H1 (cell line): ENCODE measurements around the gene INHBC. TPM values are rescaled to one million over a fixed set of nuclear protein-coding genes. Genes with fewer than 3 reads are reported as not detected.

Experiments used
- CTCF ChIA-PET: fragments of 300-600 bp; sonication (Branson Sonifier 250); formaldehyde crosslinking; loops from one replicate; lab custom pipeline; 2021; ENCODE audit not compliant: partially characterized antibody; lab: Charles Lee
- POLR2A ChIA-PET: fragments of 300-600 bp; sonication (Branson Sonifier 250); formaldehyde crosslinking; loops from one replicate; lab custom pipeline; 2021; ENCODE audit warnings: inconsistent platforms; ENCODE audit not compliant: partially characterized antibody; lab: Charles Lee
- DNase-seq, 2 experiments: peaks; one replicate each; pipeline versions ENCODE4 v3.0.0 to v3.0.0-alpha.2; 2010 to 2022; ENCODE audit warnings: low spot score in 2 of 2, low read depth in 1 of 2, mixed read lengths in 1 of 2
- FAIRE-seq: peaks from 2 replicates; lab custom pipeline; 2011; peaks lifted over from hg19 to GRCh38; lab: Jason Lieb, UNC
- H2AFZ ChIP-seq: 2 replicates; pipeline ENCODE4 v1.8.1; 2012; ENCODE audit warnings: low read length, inconsistent platforms
- H2AK5ac ChIP-seq: 2 replicates; pipeline ENCODE4 v1.6.1; 2013; ENCODE audit warnings: low read depth, low read length
- H2BK120ac ChIP-seq: replicated peaks from 2 replicates; pipeline ENCODE3; 2013; ENCODE audit warnings: low read depth, low read length, inconsistent platforms
- H2BK12ac ChIP-seq: 2 replicates; pipeline ENCODE4 v1.6.1; 2013; ENCODE audit warnings: low read depth, low read length
- H2BK15ac ChIP-seq: 2 replicates; pipeline ENCODE4 v1.6.1; 2013; ENCODE audit warnings: low read length
- H2BK20ac ChIP-seq: 2 replicates; pipeline ENCODE4 v1.6.1; 2013; ENCODE audit warnings: low read length
- H2BK5ac ChIP-seq: 2 replicates; pipeline ENCODE4 v1.6.1; 2013; ENCODE audit warnings: low read depth, low read length
- H3K14ac ChIP-seq: 2 replicates; pipeline ENCODE4 v1.6.1; 2013; ENCODE audit warnings: inconsistent platforms; ENCODE audit not compliant: insufficient read length
- H3K18ac ChIP-seq: 2 replicates; pipeline ENCODE4 v1.6.1; 2013; ENCODE audit warnings: low read length; ENCODE audit errors: extremely low read depth
- H3K23ac ChIP-seq: 2 replicates; pipeline ENCODE4 v1.6.1; 2013; ENCODE audit warnings: inconsistent platforms; ENCODE audit not compliant: insufficient read length
- H3K23me2 ChIP-seq: 2 replicates; pipeline ENCODE4 v1.6.1; 2013; ENCODE audit warnings: low read depth, low read length
- H3K27ac ChIP-seq: 2 replicates; pipeline ENCODE4 v1.6.1; 2011; ENCODE audit warnings: low read depth, low read length, inconsistent platforms
- H3K27me3 ChIP-seq, 4 experiments: replicated peaks in 1 of 4; 1 replicate in 1 of 4; 2 replicates in 3 of 4; pipeline versions ENCODE4 v1.6.1 to v1.8.1; 2011 to 2013; ENCODE audit warnings: low read length in 3 of 4, mild to moderate bottlenecking in 3 of 4, inconsistent platforms in 2 of 4, mixed read lengths in 2 of 4, moderate library complexity in 1 of 4; ENCODE audit not compliant: control insufficient read depth in 3 of 4, insufficient read depth in 3 of 4; ENCODE audit errors: extremely low read depth in 1 of 4
- H3K36me3 ChIP-seq, 4 experiments: 2 replicates each; pipeline versions ENCODE4 v1.6.1 to v1.8.1; 2011 to 2013; ENCODE audit warnings: mild to moderate bottlenecking in 4 of 4, low read length in 3 of 4, moderate library complexity in 2 of 4, control low read depth in 1 of 4, inconsistent platforms in 1 of 4; ENCODE audit not compliant: insufficient read depth in 4 of 4, control insufficient read depth in 2 of 4
- H3K4ac ChIP-seq: replicated peaks from 2 replicates; pipeline ENCODE3; 2013; ENCODE audit warnings: low read length, low read depth, mixed read lengths, inconsistent platforms; ENCODE audit not compliant: insufficient read length
- H3K4me1 ChIP-seq, 4 experiments: replicated peaks in 1 of 4; 1 replicate in 1 of 4; 2 replicates in 3 of 4; pipeline versions ENCODE4 v1.6.1 to v1.8.1; 2011 to 2013; ENCODE audit warnings: low read length in 3 of 4, inconsistent platforms in 2 of 4, mixed read lengths in 1 of 4; ENCODE audit not compliant: insufficient read depth in 4 of 4, control insufficient read depth in 3 of 4
- H3K4me2 ChIP-seq, 2 experiments: 2 replicates each; pipeline versions ENCODE4 v1.6.1 to v1.8.1; 2011 to 2013; ENCODE audit warnings: low read depth in 2 of 2, low read length in 2 of 2, control low read depth in 1 of 2, inconsistent platforms in 1 of 2, mild to moderate bottlenecking in 1 of 2; ENCODE audit not compliant: insufficient read depth in 1 of 2
- H3K4me3 ChIP-seq, 4 experiments: fragments of 200-600, 300-600 bp in 1 of 4; sonication (generic), shearing (Covaris generic), sonication (Bioruptor Twin) in 1 of 4; 2 replicates each; pipeline versions ENCODE4 v1.5.1 to v1.8.1; 2011 to 2016; ENCODE audit warnings: low read length in 4 of 4, low read depth in 3 of 4, control low read depth in 2 of 4, inconsistent platforms in 2 of 4, mild to moderate bottlenecking in 2 of 4, mixed read lengths in 1 of 4, moderate library complexity in 1 of 4; ENCODE audit not compliant: insufficient read depth in 2 of 4; ENCODE audit errors: extremely low read depth in 1 of 4
- H3K56ac ChIP-seq: replicated peaks from 2 replicates; pipeline ENCODE3; 2013; ENCODE audit warnings: low read depth, mild to moderate bottlenecking, mixed read lengths, low read length, inconsistent platforms; ENCODE audit not compliant: insufficient read length
- H3K79me1 ChIP-seq: 2 replicates; pipeline ENCODE4 v1.6.1; 2013; ENCODE audit warnings: low read depth, low read length, control low read depth
- H3K79me2 ChIP-seq, 2 experiments: 2 replicates each; pipeline versions ENCODE4 v1.6.1 to v1.8.1; 2012 to 2013; ENCODE audit warnings: low read length in 2 of 2, mild to moderate bottlenecking in 2 of 2, inconsistent platforms in 1 of 2; ENCODE audit not compliant: insufficient read depth in 2 of 2, control insufficient read depth in 1 of 2
- H3K9ac ChIP-seq, 4 experiments: replicated peaks in 1 of 4; 1 replicate in 1 of 4; 2 replicates in 3 of 4; pipeline versions ENCODE4 v1.6.1 to v1.8.1; 2011 to 2013; ENCODE audit warnings: low read depth in 3 of 4, low read length in 3 of 4, control low read depth in 2 of 4, mild to moderate bottlenecking in 2 of 4, moderate library complexity in 2 of 4, inconsistent platforms in 1 of 4; ENCODE audit errors: extremely low read depth in 1 of 4
- H3K9me3 ChIP-seq, 2 experiments: 2 replicates each; pipeline versions ENCODE4 v1.6.1 to v1.8.1; 2012 to 2013; ENCODE audit warnings: mild to moderate bottlenecking in 2 of 2, moderate library complexity in 2 of 2, control low read depth in 1 of 2, inconsistent platforms in 1 of 2, low read depth in 1 of 2, low read length in 1 of 2, mixed read lengths in 1 of 2; ENCODE audit not compliant: insufficient read depth in 2 of 2
- H4K20me1 ChIP-seq, 2 experiments: replicated peaks in 1 of 2; 2 replicates each; pipeline versions ENCODE3 to v1.8.1; 2011 to 2013; ENCODE audit warnings: inconsistent platforms in 2 of 2, low read length in 2 of 2, mild to moderate bottlenecking in 1 of 2; ENCODE audit not compliant: insufficient read depth in 2 of 2, control insufficient read depth in 1 of 2
- H4K5ac ChIP-seq: 2 replicates; pipeline ENCODE4 v1.6.1; 2013; ENCODE audit warnings: low read length, low read depth, mixed read lengths, inconsistent platforms; ENCODE audit not compliant: insufficient read length
- H4K8ac ChIP-seq: 2 replicates; pipeline ENCODE4 v1.8.0; 2013; ENCODE audit warnings: mild to moderate bottlenecking, moderate library complexity, low read length, inconsistent platforms; ENCODE audit not compliant: insufficient read depth; ENCODE audit errors: extremely low read depth
- H4K91ac ChIP-seq: replicated peaks from 2 replicates; pipeline ENCODE3; 2013; ENCODE audit warnings: low read length, mixed read lengths, inconsistent platforms; ENCODE audit not compliant: insufficient read length
- ATF2 ChIP-seq: IDR thresholded peaks from 2 replicates; pipeline ENCODE4 v1.6.1; 2012; ENCODE audit warnings: low read length, inconsistent platforms
- BACH1 ChIP-seq: IDR thresholded peaks from 2 replicates; pipeline ENCODE4 v1.6.1; 2012; ENCODE audit warnings: low read length, improper control_type of control experiment
- GTF2F1 ChIP-seq: IDR thresholded peaks from 2 replicates; pipeline ENCODE4 v1.6.1; 2012; ENCODE audit warnings: low read depth, low read length, improper control_type of control experiment, borderline replicate concordance
- JUND ChIP-seq: IDR thresholded peaks from 2 replicates; pipeline ENCODE4 v1.6.1; 2011; ENCODE audit warnings: mild to moderate bottlenecking, improper control_type of control experiment, low read length
- KDM1A ChIP-seq: fragments of 200-600, 300-600 bp; sonication (generic); IDR thresholded peaks from 2 replicates; pipeline ENCODE4 v1.7.1; 2016; ENCODE audit warnings: mild to moderate bottlenecking, low read length, borderline replicate concordance
- MAX ChIP-seq: IDR thresholded peaks from 2 replicates; pipeline ENCODE4 v1.6.1; 2012; ENCODE audit warnings: inconsistent platforms
- POLR2A ChIP-seq, 2 experiments: IDR thresholded peaks; 1 replicate in 1 of 2; 2 replicates in 1 of 2; pipeline ENCODE4 v1.6.1; 2011; ENCODE audit warnings: low read depth in 2 of 2, low read length in 2 of 2, mild to moderate bottlenecking in 2 of 2; ENCODE audit errors: control extremely low read depth in 1 of 2
- RBBP5 ChIP-seq: IDR thresholded peaks from 2 replicates; pipeline ENCODE4 v1.7.1; 2012; ENCODE audit warnings: low read depth, mild to moderate bottlenecking, inconsistent platforms, low read length, moderate library complexity, borderline replicate concordance
- SIX5 ChIP-seq: IDR thresholded peaks from 2 replicates; pipeline ENCODE4 v1.6.1; 2011; ENCODE audit warnings: mild to moderate bottlenecking, low read depth, low read length
- USF2 ChIP-seq: IDR thresholded peaks from 2 replicates; pipeline ENCODE4 v1.6.1; 2011; ENCODE audit warnings: low read length, improper control_type of control experiment
- WGBS, 2 experiments: shearing (Covaris generic) in 1 of 2; methylation state at CpG; one replicate each; pipeline versions ENCODE4 v1.1.6 to v1.1.7; 2013 to 2015; ENCODE audit warnings: low lambda C conversion rate in 2 of 2, mixed read lengths in 2 of 2, inconsistent platforms in 1 of 2, low coverage in 1 of 2, missing lambda C conversion rate in 1 of 2; ENCODE audit not compliant: insufficient replicate concordance in 2 of 2, insufficient coverage in 1 of 2, insufficient read length in 1 of 2; ENCODE audit errors: extremely low coverage in 1 of 2, missing lambda C conversion rate in 1 of 2; 5-methylcytosine and 5-hydroxymethylcytosine counted together
- polyA plus RNA-seq, 7 experiments: library from polyadenylated mRNA; depleted of rRNA in 3 of 7; stranded (reverse) in 5 of 7; unstranded in 2 of 7; fragments of >200 nt in 5 of 7; fragments of 200-250 nt in 2 of 7; gene quantifications; 1 replicate in 5 of 7; 2 replicates in 1 of 7; 4 replicates in 1 of 7; pipeline versions ENCODE4 v1.2.1 to v1.2.3, GENCODE V29; 2011 to 2013; ENCODE audit warnings: missing spikeins in 2 of 7, mixed read lengths in 2 of 7
- total RNA-seq: library from RNA; stranded (reverse); fragmentation: NEBNext Ultra II Directional; extraction: Animal tissue kit (Norgen Biotek cat#: 25700); gene quantifications from 2 replicates; pipeline ENCODE4 v1.2.1, GENCODE V29; 2021

The INHBC gene
- total and polyA plus RNA-seq, 2 of the 8 experiments (the other 6 are each of a cell fraction or from before 2014, with no cell fraction given), result 0.15 TPM; not detected in 1

- peaks cover 0 to 6% of the 10 kb centered on the region in 2 experiments for H4K20me1 ChIP-seq
- H3K23ac ChIP-seq, result no peak overlapping the region
- TF ChIP-seq KDM1A, result no peak
- no peak for TF ChIP-seq SIX5
- no peak for TF ChIP-seq USF2
- TF ChIP-seq JUND, result no peak
- TF ChIP-seq ATF2, result no peak
- TF ChIP-seq RBBP5, result no peak
- no peak for TF ChIP-seq POLR2A (IDR thresholded peaks at IDR 0.05; ENCODE audit: control extremely low read depth in 1 of 2, low read depth in 2 of 2, low read length in 2 of 2)
- TF ChIP-seq BACH1, result no peak
- no peak for TF ChIP-seq GTF2F1
- TF ChIP-seq MAX, result no peak
- H2AFZ ChIP-seq, result no peak overlapping the region
- H2BK12ac ChIP-seq, result no peak overlapping the region
- H3K4ac ChIP-seq, result no peak overlapping the region
- no peak overlapping the region for H3K9ac ChIP-seq
- no peaks in the 10 kb centered on the region for H3K79me2 ChIP-seq
- no peak overlapping the region for H4K91ac ChIP-seq
- no peaks in the 10 kb centered on the region for H3K79me1 ChIP-seq
- no peak overlapping the region for H3K27ac ChIP-seq
- H3K56ac ChIP-seq, result no peak overlapping the region
- no peak overlapping the region for H3K18ac ChIP-seq
- H3K36me3 ChIP-seq, result peaks cover 0 to 11% (median 2%) of the 10 kb centered on the region in 4 experiments; a peak in 3 of 8 replicates
- H3K4me1 ChIP-seq, result peaks cover 0 to 19% (median 4%) of the 10 kb centered on the region in 4 experiments; a peak in 6 of 7 replicates
- ChIA-PET CTCF (interaction anchor here (0.6 to 25.1 kb wide), 5 partner anchors 9 to 766 kb away, joined by 3 to 441 read pairs (median 4); partner anchors contain the start of genes ARHGAP9, GLI1 and INHBE), POLR2A (interaction anchor here (1.0 to 1.5 kb wide), 3 partner anchors 172 to 242 kb away, joined by 3 to 4 read pairs (median 4); no protein-coding TSS in a partner anchor)
- no peak overlapping the region for H3K4me3 ChIP-seq
- no peak overlapping the region for H2AK5ac ChIP-seq
- no peak overlapping the region for H2BK5ac ChIP-seq
- no peak overlapping the region for H2BK120ac ChIP-seq
- no peak overlapping the region for H3K14ac ChIP-seq
- FAIRE-seq, result no peak
- H3K23me2 ChIP-seq, result peaks cover 8% of the 10 kb centered on the region; the same call in 1 of the 2 replicates
- no peak overlapping the region for H4K5ac ChIP-seq
- DNase-seq, result no peak
- H3K27me3 ChIP-seq, result peaks cover 20 to 41% (median 35%) of the 10 kb centered on the region in 4 experiments
- H3K4me2 ChIP-seq, result no peak overlapping the region
- no peaks in the 10 kb centered on the region for H3K9me3 ChIP-seq
- 81% methylated on average over 3 of the region's 3 CpGs; no CpG with 5 or more reads in 1 of the 2 experiments for WGBS, 2 experiments
- no peak overlapping the region for H2BK15ac ChIP-seq
- no peak overlapping the region for H4K8ac ChIP-seq
- H2BK20ac ChIP-seq, result no peak overlapping the region
These were observed 37.1 kb downstream of the INHBC start for GRCh38 chr12:57471661-57472060.
